IPS-NIHi7 (cell line): ENCODE results near the gene OXSR1.
"Not testable (repeated sequence)": the region's sequence is repeated elsewhere in the genome, so short reads cannot be mapped to it uniquely, and the experiment has no call there.

Experiments
- DNase-seq: peaks from one replicate; pipeline ENCODE4 v3.0.0; 2012; ENCODE audit warnings: mixed read lengths; ENCODE audit errors: extremely low spot score

OXSR1 gene

DNA sequence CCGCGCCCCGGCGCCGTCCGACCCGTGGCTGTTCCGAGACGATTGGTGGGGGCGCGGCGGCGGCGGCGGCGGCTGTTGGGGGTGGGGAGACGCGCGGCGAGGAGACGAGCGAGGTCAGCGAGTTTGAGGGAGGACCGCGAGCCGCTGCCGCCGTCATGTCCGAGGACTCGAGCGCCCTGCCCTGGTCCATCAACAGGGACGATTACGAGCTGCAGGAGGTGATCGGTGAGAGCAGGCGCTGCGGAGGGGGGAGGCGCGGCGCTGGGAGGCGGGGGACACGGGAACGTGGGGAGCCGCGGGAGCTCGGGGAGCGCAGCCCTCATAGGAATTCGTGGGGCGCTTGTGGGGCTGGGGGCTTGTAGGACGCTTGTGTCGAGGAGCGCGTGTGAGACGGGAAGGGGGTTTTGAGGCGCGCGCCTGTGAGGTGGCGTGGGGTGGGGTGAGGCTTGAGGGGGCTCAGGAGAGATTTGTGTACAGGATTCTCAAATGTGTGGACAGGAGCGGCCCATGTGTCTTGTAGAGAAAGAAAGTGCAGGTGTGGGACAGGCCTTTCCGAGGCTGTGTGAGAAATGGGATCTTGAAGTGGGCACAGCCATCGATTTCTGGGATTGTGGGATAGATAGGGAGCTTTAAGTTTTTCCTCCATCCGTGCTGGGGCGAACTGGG is 518 bp downstream of the OXSR1 start:
- DNase-seq, result peak; percentile 52

GRCh38 chr3:38167591-38167990 is 2.3 kb downstream of the OXSR1 start:
- no peak for DNase-seq

DNA sequence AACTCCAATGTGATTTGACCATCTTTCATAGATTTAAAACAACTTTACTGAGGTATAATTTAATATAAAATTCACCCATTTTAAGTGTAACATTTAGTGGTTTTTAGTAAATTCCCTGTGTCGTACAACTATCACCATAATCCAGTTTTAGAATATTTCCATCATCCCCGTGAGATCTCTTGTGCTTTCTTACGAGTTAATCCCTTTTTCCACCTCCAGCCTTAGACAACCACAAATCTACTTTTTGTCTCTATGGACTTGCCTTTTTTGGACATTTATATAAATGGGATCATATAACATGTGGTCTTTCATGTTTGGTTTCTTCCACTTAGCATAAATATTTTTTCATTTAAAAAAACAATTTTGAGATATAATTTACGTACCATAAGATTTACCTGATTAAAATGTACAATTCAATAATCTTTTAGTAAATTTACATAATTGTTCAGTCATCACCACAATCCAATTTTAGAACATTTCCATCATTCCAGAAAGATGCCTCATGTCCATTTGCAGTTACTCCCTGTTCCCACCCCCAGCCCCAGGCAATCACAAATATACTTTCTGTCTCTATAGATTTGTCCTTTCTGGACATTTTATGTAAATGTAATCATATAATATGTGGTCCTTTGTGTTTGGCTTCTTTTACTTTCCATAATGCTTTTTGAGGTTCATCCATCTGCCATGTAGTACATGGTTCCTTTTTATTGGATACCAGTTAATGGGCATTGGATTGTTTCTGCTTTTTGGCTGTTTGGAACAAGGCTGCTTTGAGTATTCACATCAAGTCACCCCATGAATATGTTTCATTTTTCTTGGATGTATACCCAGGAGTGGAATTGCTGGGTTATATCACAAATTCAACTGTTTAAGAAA is 3.1 kb downstream of the OXSR1 start:
- no peak for DNase-seq

GRCh38 chr3:38169027-38169317 is 3.6 kb downstream of the OXSR1 start:
- DNase-seq, result no peak

DNA sequence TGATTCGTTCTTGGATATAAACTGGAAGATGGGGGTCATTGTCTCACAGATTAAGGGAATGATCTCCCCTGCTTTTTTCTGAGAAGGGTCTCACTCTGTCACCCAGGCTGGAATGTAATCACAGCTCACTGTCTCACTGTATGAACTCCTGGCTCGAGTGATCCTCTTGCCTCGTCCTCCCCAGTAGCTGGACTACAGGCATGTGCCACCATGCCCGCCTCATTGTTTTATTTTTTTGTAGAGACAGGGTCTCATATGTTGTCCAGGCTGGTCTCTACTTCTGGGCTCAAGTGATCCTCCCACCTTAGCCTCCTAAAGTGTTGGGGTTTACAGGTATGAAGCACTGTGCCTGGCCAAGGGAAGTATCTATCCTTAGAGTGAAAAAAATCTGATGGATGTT is 5.4 kb downstream of the OXSR1 start:
- DNase-seq, result no peak

GRCh38 chr3:38171622-38172021 is 6.3 kb downstream of the OXSR1 start:
- no peak for DNase-seq

DNA sequence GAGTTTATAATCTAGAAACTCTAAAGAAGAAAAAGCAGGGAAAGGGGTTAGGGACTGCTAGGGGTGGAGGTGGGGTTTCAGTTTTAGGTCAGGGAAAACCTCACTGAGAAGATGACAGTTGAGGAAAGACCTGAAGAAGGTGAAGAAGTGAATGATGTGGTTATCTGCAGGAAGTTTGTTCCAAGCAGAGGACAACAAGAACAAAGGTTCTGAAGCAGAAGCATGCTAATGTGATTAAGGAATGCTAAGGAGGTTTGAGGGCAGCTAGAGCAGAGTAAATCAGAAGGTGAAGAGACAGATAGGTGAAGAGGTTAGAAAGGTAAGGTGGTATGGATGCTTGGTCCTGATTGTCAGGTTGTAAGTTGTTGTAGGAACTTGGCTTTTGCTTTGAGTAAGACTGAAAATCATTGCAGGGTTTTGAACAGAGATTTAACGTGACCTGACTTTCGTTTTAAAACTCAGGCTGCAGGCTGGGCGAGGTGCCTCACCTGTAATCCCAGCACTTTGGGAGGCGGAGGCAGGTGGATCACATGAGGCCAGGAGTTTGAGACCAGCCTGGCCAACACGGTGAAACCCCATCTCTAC is 8.6 kb downstream of the OXSR1 start:
- no peak for DNase-seq

DNA sequence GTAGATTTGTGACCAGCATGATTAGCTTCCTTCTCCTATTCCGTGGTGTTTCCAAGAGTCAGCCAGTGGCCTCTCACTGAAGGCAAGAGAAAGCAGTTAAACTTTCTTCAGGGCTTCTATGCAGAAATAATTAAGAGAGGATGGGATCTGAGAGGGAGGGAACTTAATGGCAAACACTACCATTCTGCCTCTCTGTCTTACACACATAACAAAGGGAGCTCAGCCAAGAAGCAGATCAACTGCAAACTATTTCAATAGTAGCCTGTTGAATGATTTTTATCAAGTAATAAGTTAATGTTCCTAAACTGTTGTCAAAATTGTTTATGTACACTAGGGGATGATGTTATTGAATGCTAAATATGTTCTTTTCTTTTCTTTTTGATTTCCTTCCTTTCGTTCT is 11.8 kb downstream of the OXSR1 start:
- DNase-seq, result no peak

DNA sequence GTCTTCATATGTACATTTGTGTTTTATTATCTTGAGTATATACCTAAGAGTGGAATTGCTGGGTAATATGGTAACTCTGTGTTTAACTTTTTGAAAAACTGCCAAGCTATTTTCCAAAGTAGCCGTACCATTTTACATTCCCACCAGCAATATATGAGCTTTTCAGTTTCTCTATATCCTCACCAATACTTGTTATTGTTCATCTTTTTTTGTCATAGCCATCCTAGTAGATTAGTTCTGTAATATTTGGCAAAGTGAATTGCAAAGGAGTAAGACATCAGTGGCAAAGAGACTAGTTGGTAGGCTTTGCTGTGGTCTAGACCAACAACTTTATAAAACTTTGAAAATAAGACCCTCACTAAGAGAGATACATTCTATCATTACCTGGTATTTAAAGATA is 21.4 kb downstream of the OXSR1 start:
- no peak for DNase-seq

DNA sequence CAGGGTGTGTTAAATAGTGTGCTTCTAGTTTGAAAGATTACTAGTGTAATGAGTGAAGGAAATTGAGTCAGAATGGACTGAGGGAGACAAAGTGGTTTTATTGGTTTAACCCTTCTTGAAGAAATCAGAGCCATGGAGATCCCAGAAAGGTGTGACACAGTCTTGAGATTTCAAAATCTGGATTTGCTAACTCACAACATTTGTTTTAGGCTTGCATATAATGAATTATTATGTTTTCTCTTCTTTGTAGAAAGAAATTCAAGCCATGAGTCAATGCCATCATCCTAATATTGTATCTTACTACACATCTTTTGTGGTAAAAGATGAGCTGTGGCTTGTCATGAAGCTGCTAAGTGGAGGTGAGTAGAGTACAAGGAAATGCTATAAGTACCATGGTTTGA is 25.1 kb downstream of the OXSR1 start:
- no peak for DNase-seq

- DNase-seq, result not testable (repeated sequence)
Observed at GRCh38 chr3:38202931-38203330, 37.6 kb downstream of the OXSR1 start.

GRCh38 chr3:38203690-38204089 is 38.4 kb downstream of the OXSR1 start:
- DNase-seq, result no peak

- no peak for DNase-seq
Observed at GRCh38 chr3:38204599-38205471, 39.5 kb downstream of the OXSR1 start.

- no peak for DNase-seq
Observed at GRCh38 chr3:38205472-38205805, 40.1 kb downstream of the OXSR1 start.

DNA sequence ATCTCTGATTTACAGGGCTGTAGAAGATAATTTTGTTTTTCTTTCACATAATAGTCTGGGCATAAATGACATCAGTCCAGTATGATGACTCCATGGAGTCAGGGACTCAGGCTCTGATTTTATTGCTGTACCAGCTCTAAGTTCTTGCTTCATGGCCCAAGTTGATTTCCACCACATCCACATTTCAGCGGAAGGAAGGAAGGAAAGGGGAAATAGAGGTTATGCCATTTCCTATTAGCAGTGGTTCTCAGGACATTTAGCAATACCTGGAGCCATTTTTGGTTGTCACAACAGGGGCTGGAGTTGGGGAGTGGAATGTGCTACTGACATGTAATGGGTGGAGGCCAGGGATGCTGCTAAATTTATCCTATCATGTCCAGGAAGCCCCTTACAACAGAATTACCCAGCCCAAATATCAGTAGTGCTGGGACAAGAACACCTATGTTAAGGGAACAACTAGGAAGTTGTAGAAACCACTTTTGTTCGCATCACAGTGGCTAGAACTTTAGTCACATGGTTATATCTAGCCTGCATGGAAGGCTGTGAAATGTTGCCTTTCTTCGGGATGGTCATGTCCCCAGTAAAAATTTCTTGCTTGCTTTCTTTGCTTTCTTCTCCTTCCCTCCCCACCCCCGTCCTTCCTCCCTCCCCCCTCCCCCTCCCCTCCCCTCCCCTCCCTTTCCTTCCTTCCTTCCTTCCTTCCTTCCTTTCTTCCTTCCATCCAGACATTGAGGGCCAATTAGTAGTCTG is 42.1 kb downstream of the OXSR1 start:
- no peak for DNase-seq

GRCh38 chr3:38210141-38210757 is 44.9 kb downstream of the OXSR1 start:
- DNase-seq, result no peak

DNA sequence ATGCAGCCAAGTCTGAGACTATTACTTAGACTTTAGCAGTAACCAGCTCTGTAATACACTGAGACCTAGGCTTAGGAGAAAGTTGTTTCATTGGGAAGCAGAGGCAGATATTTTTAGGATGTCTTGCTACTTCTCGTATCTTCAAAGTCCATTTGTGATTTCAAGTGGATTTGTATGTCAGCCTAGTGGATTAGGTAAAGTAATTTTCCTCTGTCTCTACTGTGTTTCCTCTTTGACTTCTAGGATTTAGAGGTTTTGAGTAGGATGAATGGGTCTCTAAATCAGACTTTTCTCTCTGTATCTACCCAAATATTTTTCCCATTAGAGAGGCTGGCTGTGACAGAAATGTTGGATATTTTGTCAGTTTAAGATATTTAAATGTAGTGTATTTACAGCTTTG is 46.8 kb downstream of the OXSR1 start:
- no peak for DNase-seq

- DNase-seq, result no peak
Observed at GRCh38 chr3:38214560-38214959, 49.2 kb downstream of the OXSR1 start.

- DNase-seq, result no peak
Observed at GRCh38 chr3:38219609-38220197, 54.4 kb downstream of the OXSR1 start.

DNA sequence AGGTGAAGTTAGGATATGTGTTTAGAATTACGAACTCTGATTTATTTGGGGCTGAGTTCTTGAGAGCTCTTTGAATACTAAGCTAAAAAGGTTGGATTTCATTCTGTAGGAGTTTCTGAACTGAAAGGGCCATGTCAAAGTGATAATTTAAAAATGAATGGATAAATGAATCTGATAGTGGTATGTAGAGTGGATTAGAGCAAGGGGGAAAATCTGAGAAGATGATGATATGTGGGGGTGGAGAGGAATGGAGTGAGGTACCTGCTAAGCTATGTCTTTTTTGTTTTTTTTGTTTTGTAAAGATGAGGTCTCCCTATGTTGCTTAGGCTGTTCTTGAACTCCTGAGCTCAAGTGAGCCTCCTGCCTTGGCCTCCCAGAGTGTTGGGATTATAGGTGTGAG is 55.7 kb downstream of the OXSR1 start:
- no peak for DNase-seq
